SK-N-SH treated with all-trans-retinoic acid at 6 μM for 48 hours (cell line): ENCODE results near the gene RAD9B.

Experiments
- ATAC-seq: fragments of 200-7000 bp; cut with Tn5 transposase; 3 replicates; pipeline ENCODE4 v1.9.1; 2020; ENCODE audit warnings: mild to moderate bottlenecking, moderate library complexity
- ARNTL ChIP-seq: fragments of 450-650 bp; formaldehyde crosslinking; IDR thresholded peaks from 2 replicates; pipeline ENCODE4 v1.5.0; 2020; ENCODE audit warnings: low read depth, mild to moderate bottlenecking, moderate library complexity, borderline replicate concordance
- BACH2 ChIP-seq: fragments of 250-450 bp; sonication (Bioruptor Pico); IDR thresholded peaks from 2 replicates; pipeline ENCODE4 v1.9.0; 2021; ENCODE audit warnings: mild to moderate bottlenecking, borderline replicate concordance
- CSDC2 ChIP-seq: fragments of 250-450 bp; sonication (Bioruptor Pico); IDR thresholded peaks from 2 replicates; pipeline ENCODE4 v1.5.0; 2020; ENCODE audit warnings: mild to moderate bottlenecking, moderate library complexity
- CSRNP3 ChIP-seq: fragments of 250-450 bp; sonication (Bioruptor Pico); IDR thresholded peaks from 2 replicates; pipeline ENCODE4 v1.5.1; 2021; ENCODE audit warnings: mild to moderate bottlenecking, moderate library complexity
- ESRRG ChIP-seq: fragments of 250-450 bp; sonication (Bioruptor Pico); IDR thresholded peaks from 2 replicates; pipeline ENCODE4 v1.6.1; 2021; ENCODE audit warnings: mild to moderate bottlenecking
- GLIS3 ChIP-seq: fragments of 250-450 bp; sonication (Bioruptor Pico); IDR thresholded peaks from 2 replicates; pipeline ENCODE4 v1.5.0; 2020; ENCODE audit warnings: mild to moderate bottlenecking, moderate library complexity
- ISL1 ChIP-seq: fragments of 250-450 bp; sonication (Bioruptor Pico); IDR thresholded peaks from 2 replicates; pipeline ENCODE4 v2.1.2; 2022; ENCODE audit warnings: mild to moderate bottlenecking, moderate library complexity
- OSR1 ChIP-seq: fragments of 250-450 bp; sonication (Bioruptor Pico); IDR thresholded peaks from 2 replicates; pipeline ENCODE4 v1.8.0; 2022; ENCODE audit warnings: moderate library complexity, mild to moderate bottlenecking, inconsistent platforms
- PATZ1 ChIP-seq: fragments of 250-450 bp; sonication (Bioruptor Pico); IDR thresholded peaks from 2 replicates; pipeline ENCODE4 v1.8.0; 2020; ENCODE audit warnings: mild to moderate bottlenecking, moderate library complexity, borderline replicate concordance
- POU6F1 ChIP-seq: fragments of 250-450 bp; sonication (Bioruptor Pico); IDR thresholded peaks from 2 replicates; pipeline ENCODE4 v1.8.0; 2021; ENCODE audit warnings: low read depth, mild to moderate bottlenecking, moderate library complexity, borderline replicate concordance
- PPARA ChIP-seq: fragments of 250-450 bp; sonication (Bioruptor Pico); IDR thresholded peaks from 2 replicates; pipeline ENCODE4 v1.5.0; 2020; ENCODE audit warnings: mild to moderate bottlenecking, borderline replicate concordance
- RARB ChIP-seq: fragments of 250-450 bp; sonication (Bioruptor Pico); IDR thresholded peaks from 2 replicates; pipeline ENCODE4 v1.8.0; 2021; ENCODE audit warnings: mild to moderate bottlenecking, moderate library complexity
- SNAI2 ChIP-seq: fragments of 250-450 bp; sonication (Bioruptor Pico); IDR thresholded peaks from 2 replicates; pipeline ENCODE4 v1.5.0; 2020; ENCODE audit warnings: mild to moderate bottlenecking, moderate library complexity
- TOX ChIP-seq: fragments of 250-450 bp; sonication (Bioruptor Pico); IDR thresholded peaks from 2 replicates; pipeline ENCODE4 v1.8.0; 2021; ENCODE audit warnings: mild to moderate bottlenecking, moderate library complexity, borderline replicate concordance
- ZC3H10 ChIP-seq: fragments of 250-450 bp; sonication (Bioruptor Pico); IDR thresholded peaks from 2 replicates; pipeline ENCODE4 v1.5.1; 2021; ENCODE audit warnings: mild to moderate bottlenecking, moderate library complexity
- ZFP3 ChIP-seq: fragments of 250-450 bp; sonication (Bioruptor Pico); IDR thresholded peaks from 2 replicates; pipeline ENCODE4 v1.5.0; 2020; ENCODE audit warnings: mild to moderate bottlenecking, moderate library complexity
- ZFP30 ChIP-seq: fragments of 450-650 bp; formaldehyde crosslinking; IDR thresholded peaks from 2 replicates; pipeline ENCODE4 v1.5.0; 2022; ENCODE audit warnings: mild to moderate bottlenecking, moderate library complexity
- ZNF565 ChIP-seq: fragments of 450-650 bp; formaldehyde crosslinking; conservative IDR thresholded peaks from 2 replicates; pipeline ENCODE4 v1.5.0; 2020; ENCODE audit warnings: low read depth, mild to moderate bottlenecking, moderate library complexity
- ZNF70 ChIP-seq: fragments of 450-650 bp; formaldehyde crosslinking; IDR thresholded peaks from 2 replicates; pipeline ENCODE4 v1.5.0; 2020; ENCODE audit warnings: mild to moderate bottlenecking, moderate library complexity
- ZNF8 ChIP-seq: fragments of 450-650 bp; formaldehyde crosslinking; IDR thresholded peaks from 2 replicates; pipeline ENCODE4 v1.5.0; 2020; ENCODE audit warnings: mild to moderate bottlenecking, moderate library complexity
- TF ChIP-seq, protein P1 (sequence below): fragments of 250-450 bp; sonication (Bioruptor Pico); IDR thresholded peaks from 2 replicates; pipeline ENCODE4 v1.5.1; 2020; ENCODE audit warnings: low read depth, mild to moderate bottlenecking, moderate library complexity

RAD9B gene

GRCh38 chr12:110536834-110537604 lies 34.9 kb downstream of the RAD9B start:
- ATAC-seq, result no peak
- TF ChIP-seq ZNF565 (CRISPR knock-in tag) (no peak), ESRRG (CRISPR knock-in tag) (no peak), TOX (CRISPR knock-in tag) (no peak)

- ATAC-seq, result no peak
- TF ChIP-seq ZNF70 (CRISPR knock-in tag), result no peak
- TF ChIP-seq ZFP3, result no peak
- TF ChIP-seq CSDC2 (CRISPR knock-in tag), result no peak
- no peak for TF ChIP-seq TOX (CRISPR knock-in tag)
- no peak for TF ChIP-seq SNAI2
- no peak for TF ChIP-seq ISL1 (CRISPR knock-in tag)
- no peak for TF ChIP-seq ESRRG (CRISPR knock-in tag)
- no peak for TF ChIP-seq PATZ1 (CRISPR knock-in tag)
- TF ChIP-seq ZFP30, result no peak
- TF ChIP-seq GLIS3 (CRISPR knock-in tag), result no peak
- TF ChIP-seq ARNTL, result no peak
Measured at GRCh38 chr12:110537605-110538409, 35.7 kb downstream of the RAD9B start.

GRCh38 chr12:110538869-110539622 lies 36.9 kb downstream of the RAD9B start:
- no peak for TF ChIP-seq ZC3H10 (CRISPR knock-in tag)
- TF ChIP-seq CSDC2 (CRISPR knock-in tag), result no peak
- TF ChIP-seq ESRRG (CRISPR knock-in tag), result no peak
- TF ChIP-seq OSR1 (CRISPR knock-in tag), result no peak
- TF ChIP-seq ZFP3, result no peak
- TF ChIP-seq, protein P1, sequence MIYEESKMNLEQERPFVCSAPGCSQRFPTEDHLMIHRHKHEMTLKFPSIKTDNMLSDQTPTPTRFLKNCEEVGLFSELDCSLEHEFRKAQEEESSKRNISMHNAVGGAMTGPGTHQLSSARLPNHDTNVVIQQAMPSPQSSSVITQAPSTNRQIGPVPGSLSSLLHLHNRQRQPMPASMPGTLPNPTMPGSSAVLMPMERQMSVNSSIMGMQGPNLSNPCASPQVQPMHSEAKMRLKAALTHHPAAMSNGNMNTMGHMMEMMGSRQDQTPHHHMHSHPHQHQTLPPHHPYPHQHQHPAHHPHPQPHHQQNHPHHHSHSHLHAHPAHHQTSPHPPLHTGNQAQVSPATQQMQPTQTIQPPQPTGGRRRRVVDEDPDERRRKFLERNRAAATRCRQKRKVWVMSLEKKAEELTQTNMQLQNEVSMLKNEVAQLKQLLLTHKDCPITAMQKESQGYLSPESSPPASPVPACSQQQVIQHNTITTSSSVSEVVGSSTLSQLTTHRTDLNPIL (CRISPR knock-in tag), result no peak
- TF ChIP-seq ZNF565 (CRISPR knock-in tag), result no peak
- TF ChIP-seq SNAI2, result no peak
- TF ChIP-seq, all 23 proteins: peak for 0
- ATAC-seq, result no peak

DNA sequence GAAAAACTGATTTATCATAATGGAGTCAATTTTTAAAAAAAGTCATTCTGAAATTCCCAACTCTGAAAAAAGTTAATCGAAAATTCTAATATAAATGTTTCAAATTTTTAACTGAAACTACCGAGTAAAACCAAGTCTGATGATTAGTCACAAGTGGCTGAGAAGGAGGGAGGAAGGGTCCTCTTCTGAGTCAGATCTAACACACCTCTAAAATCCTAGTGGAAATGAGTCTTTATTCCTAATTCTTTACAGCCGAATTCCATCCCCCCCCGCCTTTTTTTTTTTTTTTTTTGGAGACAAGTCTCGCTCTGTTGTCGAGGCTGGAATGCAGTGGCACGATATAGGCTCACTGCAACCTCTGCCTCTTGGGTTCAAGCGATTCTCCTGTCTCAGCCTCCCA lies 37.9 kb downstream of the RAD9B start:
- ATAC-seq, result no peak; the same call in 2 of the 3 replicates
- TF ChIP-seq ARNTL, result no peak
- no peak for TF ChIP-seq BACH2 (CRISPR knock-in tag)
- no peak for TF ChIP-seq CSRNP3 (CRISPR knock-in tag)
- no peak for TF ChIP-seq CSDC2 (CRISPR knock-in tag)
- TF ChIP-seq ZNF70 (CRISPR knock-in tag), result no peak
- no peak for TF ChIP-seq ZNF8 (CRISPR knock-in tag)
- no peak for TF ChIP-seq ESRRG (CRISPR knock-in tag)
- no peak for TF ChIP-seq PATZ1 (CRISPR knock-in tag)
- TF ChIP-seq RARB, result no peak
- TF ChIP-seq, protein P1 (CRISPR knock-in tag), result no peak
- TF ChIP-seq GLIS3 (CRISPR knock-in tag), result no peak
- TF ChIP-seq ZC3H10 (CRISPR knock-in tag), result no peak
- TF ChIP-seq SNAI2, result no peak
- no peak for TF ChIP-seq PPARA (CRISPR knock-in tag)
- no peak for TF ChIP-seq POU6F1 (CRISPR knock-in tag)
- TF ChIP-seq ISL1 (CRISPR knock-in tag), result no peak
- no peak for TF ChIP-seq TOX (CRISPR knock-in tag)
